ENCODE data around the gene CRYBG2.
"Not testable (repeated sequence)": the region's sequence is repeated elsewhere in the genome, so short reads cannot be mapped to it uniquely, and the experiment has no call there.

The CRYBG2 gene

GRCh38 chr1:26373789-26374188 is 19.9 kb upstream of the CRYBG2 start:
- TF ChIP-seq TAF1 (IDR thresholded peaks at IDR 0.05; ENCODE audit: borderline replicate concordance, insufficient read depth, low read length), result no peak
- no peak for TF ChIP-seq FOXP2 (optimal IDR thresholded peaks at IDR 0.05; ENCODE audit: borderline replicate concordance, extremely low read depth, extremely low read length, insufficient read depth)
- TF ChIP-seq POLR2AphosphoS5 (IDR thresholded peaks at IDR 0.05; ENCODE audit: low read depth, low read length), result no peak
- TF ChIP-seq SIN3A (IDR thresholded peaks at IDR 0.05; ENCODE audit: borderline replicate concordance, insufficient read depth, low read length), result no peak
- TF ChIP-seq REST (IDR thresholded peaks at IDR 0.05; ENCODE audit: insufficient read depth in 1 of 2, low read depth in 2 of 2, low read length in 2 of 2), result no peak

DNA sequence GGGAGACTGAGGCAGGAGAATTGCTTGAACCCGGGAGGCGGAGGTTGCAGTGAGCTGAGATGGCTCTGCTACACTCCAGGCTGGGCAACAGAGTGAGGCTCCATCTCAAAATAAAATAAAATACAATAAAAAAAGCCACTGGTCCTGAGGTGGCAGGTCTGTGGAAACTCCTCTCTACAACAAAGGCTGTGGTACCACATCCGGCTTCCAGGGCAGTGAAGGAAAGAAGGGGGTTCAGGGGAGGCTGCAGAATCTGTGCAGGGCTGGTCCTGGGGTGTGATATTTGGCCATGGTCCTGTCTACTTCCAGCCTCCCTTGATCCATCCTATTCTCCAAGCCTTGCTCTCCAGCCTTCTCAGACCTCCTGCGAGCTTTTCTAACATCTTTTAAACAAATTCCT is 19.4 kb upstream of the CRYBG2 start:
- TF ChIP-seq TAF1 (IDR thresholded peaks at IDR 0.05; ENCODE audit: borderline replicate concordance, insufficient read depth, low read length) (no peak), REST (IDR thresholded peaks at IDR 0.05; ENCODE audit: insufficient read depth in 1 of 2, low read depth in 2 of 2, low read length in 2 of 2) (no peak), FOXP2 (optimal IDR thresholded peaks at IDR 0.05; ENCODE audit: borderline replicate concordance, extremely low read depth, extremely low read length, insufficient read depth) (no peak)

GRCh38 chr1:26372611-26373010 is 18.7 kb upstream of the CRYBG2 start, which contains the start of gene ZNF683:
Gene ZNF683, minus strand, starts transcription at chr1:26372750. Its CDS starts 4,179 bp downstream, at chr1:26368571.
- not testable (repeated sequence) for TF ChIP-seq SIN3A (IDR thresholded peaks at IDR 0.05; ENCODE audit: borderline replicate concordance, insufficient read depth, low read length); REST (IDR thresholded peaks at IDR 0.05; ENCODE audit: insufficient read depth in 1 of 2, low read depth in 2 of 2, low read length in 2 of 2); POLR2AphosphoS5 (IDR thresholded peaks at IDR 0.05; ENCODE audit: low read depth, low read length)

- no peak for TF ChIP-seq SIN3A (IDR thresholded peaks at IDR 0.05; ENCODE audit: borderline replicate concordance, insufficient read depth, low read length)
- TF ChIP-seq TAF1 (IDR thresholded peaks at IDR 0.05; ENCODE audit: borderline replicate concordance, insufficient read depth, low read length), result no peak
- no peak for TF ChIP-seq POLR2AphosphoS5 (IDR thresholded peaks at IDR 0.05; ENCODE audit: low read depth, low read length)
- no peak for TF ChIP-seq FOXP2 (optimal IDR thresholded peaks at IDR 0.05; ENCODE audit: borderline replicate concordance, extremely low read depth, extremely low read length, insufficient read depth)
- TF ChIP-seq REST (IDR thresholded peaks at IDR 0.05; ENCODE audit: insufficient read depth in 1 of 2, low read depth in 2 of 2, low read length in 2 of 2), result no peak
Observed at GRCh38 chr1:26372039-26372438, 18.1 kb upstream of the CRYBG2 start.
